ENCODE results near the gene ZBTB46. TPM values are rescaled to one million over a fixed set of nuclear protein-coding genes. Genes with fewer than 3 reads are reported as not detected.

The ZBTB46 gene
- total and polyA plus RNA-seq, 10 of the 15 experiments (the other 5 are each of a cell fraction or from before 2014, with no cell fraction given) = 0.15 to 0.92 (median 0.34) TPM

GRCh38 chr20:63753381-63753780 lies 77.7 kb downstream of the ZBTB46 start:
- TF ChIP-seq E2F4 (IDR thresholded peaks at IDR 0.05; ENCODE audit: low read depth, low read length) (no peak), TBL1XR1 (IDR thresholded peaks at IDR 0.05; ENCODE audit: low read depth, low read length) (no peak), NRF1 (conservative IDR thresholded peaks at IDR 0.05; ENCODE audit: low read depth, low read length) (no peak), POLR2A (IDR thresholded peaks at IDR 0.05; ENCODE audit: low read depth, low read length) (no peak), RELB (IDR thresholded peaks at IDR 0.05; ENCODE audit: low read depth) (no peak), EED (IDR thresholded peaks at IDR 0.05; ENCODE audit: low read depth) (no peak), SMAD1 (IDR thresholded peaks at IDR 0.05; ENCODE audit: low read depth, partially characterized antibody) (no peak), ATF2 (IDR thresholded peaks at IDR 0.05; ENCODE audit: low read length) (no peak), EGR1 (IDR thresholded peaks at IDR 0.05; ENCODE audit: borderline replicate concordance in 1 of 2, low read depth in 2 of 2, low read length in 2 of 2) (no peak), NFYB (IDR thresholded peaks at IDR 0.05; ENCODE audit: insufficient read depth, low read depth, low read length) (no peak), CREM (IDR thresholded peaks at IDR 0.05; ENCODE audit: low read depth) (no peak)
- in situ Hi-C loops (cut with MboI) (no loop called here), intact Hi-C loops (cut with micrococcal nuclease; ENCODE audit: unreplicated experiment) (no loop called here)
- no peaks in the 10 kb centered on the region for H3K36me3 ChIP-seq (ENCODE audit: control insufficient read depth in 2 of 2, insufficient read depth in 2 of 2, low read length in 1 of 2)
- H2AFZ ChIP-seq (ENCODE audit: control insufficient read depth, low read depth, low read length) = no peak overlapping the region
- H3K4me2 ChIP-seq (ENCODE audit: control insufficient read depth, insufficient read depth) = no peak overlapping the region
- no TSS peak for BruUV-seq (replicated peaks)
- SMC1A ChIA-PET (ENCODE audit: uncharacterized antibody, unreplicated experiment) = no interaction called here
- ATAC-seq = no peak
- H3K79me2 ChIP-seq (ENCODE audit: control insufficient read depth, insufficient read depth, low read length) = no peaks in the 10 kb centered on the region
- FAIRE-seq = no peak
- no peak overlapping the region for H3K9ac ChIP-seq (ENCODE audit: control insufficient read depth, insufficient read depth, low read length)
- no peak overlapping the region for H3K27ac ChIP-seq (ENCODE audit: control insufficient read depth, insufficient read depth)
- POLR2A ChIA-PET = no interaction called here
- no peaks in the 10 kb centered on the region for H3K9me3 ChIP-seq (replicated peaks; ENCODE audit: control insufficient read depth, insufficient read depth, low read length)
- no peaks in the 10 kb centered on the region for H4K20me1 ChIP-seq (ENCODE audit: control insufficient read depth, insufficient read depth)
- no peak overlapping the region for H3K4me3 ChIP-seq
- no peaks in the 10 kb centered on the region for H3K4me1 ChIP-seq (ENCODE audit: control insufficient read depth, insufficient read depth, low read length)
- peaks cover 0 to 2% of the 10 kb centered on the region in 2 experiments; a peak in 1 of 4 replicates for H3K27me3 ChIP-seq (replicated peaks in 1 of 2; ENCODE audit: control insufficient read depth in 2 of 2, insufficient read depth in 2 of 2, low read length in 1 of 2)
- RAD21 ChIA-PET (ENCODE audit: unreplicated experiment) = no interaction called here
- 76% methylated on average over 13 of the region's 13 CpGs for WGBS (ENCODE audit: insufficient coverage, insufficient replicate concordance, low lambda C conversion rate, missing lambda C conversion rate)
- CTCF ChIA-PET = interaction anchor here (0.5 kb wide), 1 partner anchor 26 kb away, joined by 3 read pairs; no protein-coding TSS in a partner anchor
- DNase-seq (ENCODE audit: low read depth, low spot score) = no peak

All from GM12878 (cell line).